A673 (cell line): Measurements from ENCODE around the gene PTPN1. TPM values are rescaled to one million over a fixed set of nuclear protein-coding genes. Genes with fewer than 3 reads are reported as not detected.

ENCODE experiments used
- BruUV-seq: library from RNA; stranded (reverse); fragments of 400-500 nt; replicated peaks from 2 replicates; lab custom pipeline; 2021; lab: Mats Ljungman, UMichigan
- CTCF ChIA-PET: fragments of 300-600 bp; sonication (Branson Sonifier 250); formaldehyde crosslinking; loops from one replicate; lab custom pipeline; 2022; ENCODE audit warnings: antibody characterized with exemption; lab: Charles Lee
- POLR2A ChIA-PET: fragments of 300-600 bp; sonication (Branson Sonifier 250); formaldehyde crosslinking; loops from one replicate; lab custom pipeline; 2022; ENCODE audit warnings: antibody characterized with exemption; ENCODE audit not compliant: low non-redundant PET; lab: Charles Lee
- DNase-seq: peaks from one replicate; pipeline ENCODE4 v3.0.0-alpha.2; 2015; ENCODE audit warnings: low spot score
- H3K27ac ChIP-seq: fragments of 200-600 bp; sonication (generic); 2 replicates; pipeline ENCODE4 v1.5.1; 2016; ENCODE audit warnings: mixed run types, low read depth, mild to moderate bottlenecking, mixed read lengths, antibody characterized with exemption, low read length; ENCODE audit not compliant: poor library complexity, severe bottlenecking
- H3K27me3 ChIP-seq: fragments of 200-600 bp; sonication (generic); replicated peaks from 2 replicates; pipeline ENCODE4 v1.6.1; 2017; ENCODE audit warnings: mixed run types, low read depth, mild to moderate bottlenecking, mixed read lengths, antibody characterized with exemption, low read length; ENCODE audit not compliant: insufficient read depth, poor library complexity
- H3K36me3 ChIP-seq: fragments of 200-600 bp; sonication (generic); 2 replicates; pipeline ENCODE4 v1.6.1; 2016; ENCODE audit warnings: mixed run types, mild to moderate bottlenecking, mixed read lengths, antibody characterized with exemption, low read length; ENCODE audit not compliant: insufficient read depth, poor library complexity, severe bottlenecking
- H3K4me1 ChIP-seq: fragments of 200-600 bp; sonication (generic); 2 replicates; pipeline ENCODE4 v1.6.1; 2017; ENCODE audit warnings: mixed run types, mild to moderate bottlenecking, mixed read lengths, antibody characterized with exemption, low read length; ENCODE audit not compliant: insufficient read depth, poor library complexity, severe bottlenecking
- H3K4me3 ChIP-seq: fragments of 200-600 bp; sonication (generic); 2 replicates; pipeline ENCODE4 v1.5.1; 2016; ENCODE audit warnings: low read depth, mixed run types, mild to moderate bottlenecking, mixed read lengths, low read length; ENCODE audit not compliant: poor library complexity, severe bottlenecking
- H3K9me3 ChIP-seq: fragments of 200-600 bp; sonication (generic); 2 replicates; pipeline ENCODE4 v1.6.1; 2016; ENCODE audit warnings: mixed run types, low read depth, mild to moderate bottlenecking, mixed read lengths, antibody characterized with exemption, low read length; ENCODE audit not compliant: poor library complexity, severe bottlenecking
- EZH2 ChIP-seq: fragments of 200-600 bp; sonication (generic); IDR thresholded peaks from 2 replicates; pipeline ENCODE4 v1.6.1; 2017; ENCODE audit warnings: borderline replicate concordance, low read depth, mild to moderate bottlenecking, mixed read lengths, antibody characterized with exemption, low read length; ENCODE audit not compliant: poor library complexity, severe bottlenecking
- intact Hi-C: fragments of 100-400 bp; cut with micrococcal nuclease; formaldehyde crosslinking; loops from one replicate; pipeline ENCODE4 v1.10.0; 2022; ENCODE audit not compliant: unreplicated experiment
- total RNA-seq: library from RNA; stranded (reverse); gene quantifications from 2 replicates; pipeline ENCODE4 v1.2.3, GENCODE V29; 2021
- TF ChIP-seq, protein P1 (sequence below): fragments of 300-800, 200-600 bp; sonication (generic); conservative IDR thresholded peaks from 2 replicates; pipeline ENCODE4 v1.5.1; 2017; ENCODE audit warnings: low read depth, mild to moderate bottlenecking, antibody characterized with exemption, low read length, moderate library complexity, mixed read lengths

The PTPN1 gene
- total RNA-seq, 1 experiment from 2014 or later: 47.4 TPM

DNA sequence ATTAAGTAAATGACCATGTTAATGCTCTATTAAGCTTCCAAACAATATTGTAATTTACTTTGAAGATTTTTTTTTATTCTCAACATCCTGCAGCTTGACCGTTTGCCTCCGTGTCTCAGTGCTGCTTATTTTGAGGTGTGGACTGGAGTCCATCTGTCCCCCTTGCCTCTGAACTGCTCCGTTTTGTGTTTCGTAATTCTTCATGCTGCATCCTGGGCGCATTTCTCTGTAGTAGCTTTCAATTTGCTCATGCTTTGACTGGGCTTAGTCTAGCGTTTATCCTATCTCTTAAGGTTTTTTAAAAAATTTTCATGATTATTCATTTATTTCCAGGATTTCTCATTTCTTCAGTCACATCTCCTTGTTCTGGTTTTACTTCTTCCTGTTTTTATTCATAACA, 37.8 kb downstream of the PTPN1 start:
- Histone ChIP-seq H3K27me3 (no peaks in the 10 kb centered on the region), H3K36me3 (no peaks in the 10 kb centered on the region), H3K4me3 (no peak overlapping the region), H3K27ac (no peak overlapping the region), H3K4me1 (no peaks in the 10 kb centered on the region), H3K9me3 (no peaks in the 10 kb centered on the region)
- TF ChIP-seq, protein P1, sequence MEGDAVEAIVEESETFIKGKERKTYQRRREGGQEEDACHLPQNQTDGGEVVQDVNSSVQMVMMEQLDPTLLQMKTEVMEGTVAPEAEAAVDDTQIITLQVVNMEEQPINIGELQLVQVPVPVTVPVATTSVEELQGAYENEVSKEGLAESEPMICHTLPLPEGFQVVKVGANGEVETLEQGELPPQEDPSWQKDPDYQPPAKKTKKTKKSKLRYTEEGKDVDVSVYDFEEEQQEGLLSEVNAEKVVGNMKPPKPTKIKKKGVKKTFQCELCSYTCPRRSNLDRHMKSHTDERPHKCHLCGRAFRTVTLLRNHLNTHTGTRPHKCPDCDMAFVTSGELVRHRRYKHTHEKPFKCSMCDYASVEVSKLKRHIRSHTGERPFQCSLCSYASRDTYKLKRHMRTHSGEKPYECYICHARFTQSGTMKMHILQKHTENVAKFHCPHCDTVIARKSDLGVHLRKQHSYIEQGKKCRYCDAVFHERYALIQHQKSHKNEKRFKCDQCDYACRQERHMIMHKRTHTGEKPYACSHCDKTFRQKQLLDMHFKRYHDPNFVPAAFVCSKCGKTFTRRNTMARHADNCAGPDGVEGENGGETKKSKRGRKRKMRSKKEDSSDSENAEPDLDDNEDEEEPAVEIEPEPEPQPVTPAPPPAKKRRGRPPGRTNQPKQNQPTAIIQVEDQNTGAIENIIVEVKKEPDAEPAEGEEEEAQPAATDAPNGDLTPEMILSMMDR: no peak
- TF ChIP-seq EZH2: no peak
- CTCF ChIA-PET: no interaction called here
- no peak for DNase-seq
- POLR2A ChIA-PET: no interaction called here
- intact Hi-C loops: no loop called here
- BruUV-seq: no TSS peak

DNA sequence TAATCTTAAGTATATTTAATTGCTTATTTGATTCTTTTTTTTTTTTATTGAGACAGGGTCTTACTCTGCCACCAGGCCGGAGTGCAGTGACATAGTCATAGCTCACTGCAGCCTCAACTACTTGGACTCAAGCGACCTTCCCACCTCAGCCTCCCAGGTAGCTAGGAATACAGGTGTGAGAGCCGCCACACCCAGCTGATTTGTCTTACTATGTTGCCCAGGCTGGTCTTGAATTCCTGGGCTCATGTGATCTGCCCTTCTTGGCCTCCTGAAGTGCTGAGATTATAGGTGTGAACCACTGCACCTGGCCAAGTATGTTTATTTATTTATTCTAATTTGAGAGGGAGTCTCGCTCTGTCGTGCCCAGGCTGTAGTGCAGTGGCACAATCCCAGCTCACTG, 38.2 kb downstream of the PTPN1 start:
- intact Hi-C loops: no loop called here
- no TSS peak for BruUV-seq
- ChIA-PET POLR2A (no interaction called here), CTCF (interaction anchor here (0.6 kb wide), 1 partner anchor 70 kb away, joined by 3 read pairs; no protein-coding TSS in a partner anchor)
- Histone ChIP-seq H3K4me1 (no peaks in the 10 kb centered on the region), H3K27me3 (no peaks in the 10 kb centered on the region), H3K9me3 (no peaks in the 10 kb centered on the region), H3K36me3 (no peaks in the 10 kb centered on the region), H3K4me3 (no peak overlapping the region), H3K27ac (no peak overlapping the region)
- no peak for DNase-seq
- TF ChIP-seq EZH2: no peak
- TF ChIP-seq, protein P1: no peak

DNA sequence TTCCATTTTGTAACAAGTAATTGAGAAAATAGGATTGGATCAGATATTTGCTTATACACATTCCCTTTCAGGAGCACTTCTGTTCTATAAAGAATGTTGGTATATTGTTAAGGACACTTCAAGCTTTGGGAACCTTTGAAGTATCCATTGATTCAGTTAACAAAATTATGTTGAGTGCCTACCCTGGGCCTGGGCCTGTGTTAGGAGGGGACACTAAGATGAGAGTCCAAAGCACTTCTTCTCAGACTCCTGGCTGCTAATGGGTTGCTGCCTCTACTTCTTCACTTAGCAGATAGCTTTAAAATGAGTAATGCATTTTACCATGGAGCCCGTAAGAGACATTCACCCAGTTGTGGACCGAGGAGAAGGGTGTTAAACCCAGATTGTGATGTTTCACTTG, 40.3 kb downstream of the PTPN1 start:
- CTCF ChIA-PET: no interaction called here
- H3K27ac ChIP-seq: no peak overlapping the region
- TF ChIP-seq, protein P1: no peak
- TF ChIP-seq EZH2: no peak
- intact Hi-C loops: no loop called here
- no peak overlapping the region for H3K4me3 ChIP-seq
- no peaks in the 10 kb centered on the region for H3K36me3 ChIP-seq
- no peak for DNase-seq
- POLR2A ChIA-PET: interaction anchor here (0.5 kb wide), 1 partner anchor 178 kb away, joined by 3 read pairs; no protein-coding TSS in a partner anchor
- H3K9me3 ChIP-seq: peaks cover 3% of the 10 kb centered on the region
- no peaks in the 10 kb centered on the region for H3K27me3 ChIP-seq
- H3K4me1 ChIP-seq: no peaks in the 10 kb centered on the region
- no TSS peak for BruUV-seq
